ENCODE data around the gene TSPEAR. TPM values are rescaled to one million over a fixed set of nuclear protein-coding genes. Genes with fewer than 3 reads are reported as not detected.

The TSPEAR gene
- total RNA-seq, 4 donors from 2014 or later = not detected

DNA sequence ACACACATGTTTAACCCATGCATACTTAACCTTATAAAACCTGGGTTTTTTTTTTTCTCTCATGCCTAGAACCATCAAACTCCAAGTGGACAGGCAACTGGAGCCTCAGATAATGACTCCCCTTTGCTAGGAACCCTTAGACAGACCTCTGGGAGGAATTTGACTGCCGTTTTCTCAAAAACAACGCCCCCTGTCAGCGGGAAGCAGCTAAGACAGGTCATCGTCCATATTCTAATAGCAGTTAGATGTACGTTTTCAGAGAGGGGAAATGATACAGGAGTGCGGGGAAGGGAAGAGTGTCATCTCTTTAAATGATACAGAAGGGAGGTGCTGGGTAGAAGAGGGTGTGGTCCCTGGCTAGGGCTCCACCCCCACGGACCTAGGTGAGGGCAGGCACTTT is 221.4 kb downstream of the TSPEAR start:
- intact Hi-C loops (cut with DNase I; ENCODE audit: low total_unique reads) (no loop called here), in situ Hi-C loops (cut with MboI; ENCODE audit: low sequenced_read_pairs in 4 of 4) (no loop called here)
- no peak for DNase-seq
- ATAC-seq = no peak
- Histone ChIP-seq H3K4me1 (no peaks in the 10 kb centered on the region), H3K27me3 (peaks cover 0 to 13% (median 6%) of the 10 kb centered on the region in 3 donors), H3K9me3 (no peaks in the 10 kb centered on the region), H3K4me3 (no peak overlapping the region), H3K27ac (no peak overlapping the region), H3K36me3 (no peaks in the 10 kb centered on the region)
- no peak for TF ChIP-seq CTCF (IDR thresholded peaks at IDR 0.05 in 4 of 5, conservative IDR thresholded peaks at IDR 0.05 in 1 of 5)
- no peak for TF ChIP-seq POLR2A (IDR thresholded peaks at IDR 0.05)

DNA sequence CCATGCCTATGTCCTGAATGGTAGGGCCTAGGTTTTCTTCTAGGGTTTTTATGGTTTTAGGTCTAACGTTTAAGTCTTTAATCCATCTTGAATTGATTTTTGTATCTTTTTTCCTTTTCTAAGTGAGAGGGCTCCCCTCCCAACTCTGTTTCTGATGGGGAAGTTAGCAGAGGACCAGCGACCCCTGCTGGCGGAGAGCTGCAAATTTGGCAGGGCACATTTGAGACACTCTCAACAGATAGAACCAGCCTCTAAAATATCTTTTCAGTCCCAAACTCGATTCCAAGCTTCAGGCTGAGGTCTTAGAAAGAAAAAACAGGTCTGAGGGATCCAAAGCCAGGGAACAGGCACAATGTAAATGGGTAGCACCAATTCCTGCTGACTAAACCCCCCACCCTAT is 223.5 kb downstream of the TSPEAR start:
- Histone ChIP-seq H3K4me3 (no peak overlapping the region), H3K27ac (no peak overlapping the region), H3K4me1 (no peaks in the 10 kb centered on the region), H3K9me3 (no peaks in the 10 kb centered on the region), H3K27me3 (peaks cover 0 to 8% (median 5%) of the 10 kb centered on the region in 3 donors), H3K36me3 (no peaks in the 10 kb centered on the region)
- ATAC-seq (no peak), DNase-seq (no peak)
- intact Hi-C loops (cut with DNase I; ENCODE audit: low total_unique reads) = no loop called here
- in situ Hi-C loops (cut with MboI; ENCODE audit: low sequenced_read_pairs in 4 of 4) = no loop called here
- peak in 1 of 5 experiments; percentile 18 for TF ChIP-seq CTCF (IDR thresholded peaks at IDR 0.05 in 4 of 5, conservative IDR thresholded peaks at IDR 0.05 in 1 of 5)
- no peak for TF ChIP-seq POLR2A (IDR thresholded peaks at IDR 0.05)

- H3K4me1 ChIP-seq = no peaks in the 10 kb centered on the region
- in situ Hi-C loops (cut with MboI; ENCODE audit: low sequenced_read_pairs in 4 of 4) = no loop called here
- H3K36me3 ChIP-seq = no peaks in the 10 kb centered on the region
- no peak overlapping the region for H3K27ac ChIP-seq
- H3K4me3 ChIP-seq = no peak overlapping the region
- no peaks in the 10 kb centered on the region for H3K9me3 ChIP-seq
- intact Hi-C loops (cut with DNase I; ENCODE audit: low total_unique reads) = no loop called here
- H3K27me3 ChIP-seq = peaks cover 0 to 6% (median 5%) of the 10 kb centered on the region in 3 donors
- no peak for TF ChIP-seq POLR2A (IDR thresholded peaks at IDR 0.05)
- no peak for TF ChIP-seq CTCF (IDR thresholded peaks at IDR 0.05 in 4 of 5, conservative IDR thresholded peaks at IDR 0.05 in 1 of 5)
- no peak for ATAC-seq
- DNase-seq = no peak
Measured at GRCh38 chr21:44486302-44486701, 225.1 kb downstream of the TSPEAR start.

DNA sequence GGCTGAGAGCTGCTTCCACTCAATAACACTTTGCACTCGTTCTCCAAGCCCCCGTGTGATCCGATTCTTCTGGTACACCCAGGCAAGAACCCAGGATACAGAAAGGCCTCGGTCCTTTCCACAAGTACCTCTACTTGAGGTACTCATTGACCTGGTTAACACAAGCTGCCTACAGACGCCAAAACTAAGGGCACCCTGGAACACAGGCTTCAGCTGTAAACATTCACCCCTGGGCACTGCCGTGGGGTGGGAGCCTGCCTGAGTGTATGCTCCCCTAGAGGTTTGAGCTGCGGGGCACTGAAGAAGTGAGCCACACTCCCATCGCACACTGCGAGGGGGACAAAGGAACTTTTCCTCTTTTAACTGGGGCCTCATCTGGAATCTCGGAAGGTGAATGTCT is 225.6 kb downstream of the TSPEAR start:
- Histone ChIP-seq H3K4me1 (no peaks in the 10 kb centered on the region), H3K9me3 (no peaks in the 10 kb centered on the region), H3K27me3 (peaks cover 0 to 5% (median 5%) of the 10 kb centered on the region in 3 donors), H3K27ac (no peak overlapping the region), H3K36me3 (no peaks in the 10 kb centered on the region), H3K4me3 (peak overlapping the region in 1 of 4 donors; percentile 41)
- in situ Hi-C loops (cut with MboI; ENCODE audit: low sequenced_read_pairs in 4 of 4) (no loop called here), intact Hi-C loops (cut with DNase I; ENCODE audit: low total_unique reads) (no loop called here)
- TF ChIP-seq POLR2A (IDR thresholded peaks at IDR 0.05) (no peak), CTCF (IDR thresholded peaks at IDR 0.05 in 4 of 5, conservative IDR thresholded peaks at IDR 0.05 in 1 of 5) (no peak)
- DNase-seq (no peak), ATAC-seq (no peak)

DNA sequence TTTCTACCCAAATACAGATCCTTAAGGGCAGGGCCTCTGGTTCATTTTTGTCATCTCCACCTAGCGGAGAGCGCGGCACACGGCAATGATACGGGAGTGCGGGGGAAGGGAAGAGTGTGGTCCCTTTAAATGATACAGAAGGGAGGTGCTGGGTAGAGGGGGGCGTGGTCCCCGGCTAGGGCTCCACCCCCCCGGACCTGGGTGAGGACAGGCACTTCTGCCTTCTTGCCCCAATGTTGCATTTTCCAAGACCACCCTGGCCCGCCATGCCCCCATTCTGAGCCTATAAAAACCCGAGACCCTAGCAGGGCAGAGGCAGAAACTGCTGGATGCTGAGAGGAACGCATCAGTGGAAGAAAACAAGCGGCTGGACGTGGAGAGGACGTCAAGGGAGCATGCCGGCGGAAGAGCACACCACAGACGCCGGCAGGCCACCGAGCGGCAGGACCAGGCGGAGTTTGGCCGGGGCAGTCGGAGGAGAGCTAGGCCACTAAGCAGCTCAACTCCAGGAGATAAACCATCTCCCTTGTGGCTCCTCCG is 226.0 kb downstream of the TSPEAR start:
- H3K36me3 ChIP-seq = no peaks in the 10 kb centered on the region
- H3K27ac ChIP-seq = no peak overlapping the region
- intact Hi-C loops (cut with DNase I; ENCODE audit: low total_unique reads) = no loop called here
- TF ChIP-seq POLR2A (IDR thresholded peaks at IDR 0.05) (no peak), CTCF (IDR thresholded peaks at IDR 0.05 in 4 of 5, conservative IDR thresholded peaks at IDR 0.05 in 1 of 5) (no peak)
- DNase-seq (no peak), ATAC-seq (no peak)
- in situ Hi-C loops (cut with MboI; ENCODE audit: low sequenced_read_pairs in 4 of 4) = no loop called here
- H3K9me3 ChIP-seq = no peaks in the 10 kb centered on the region
- H3K4me1 ChIP-seq = no peaks in the 10 kb centered on the region
- H3K4me3 ChIP-seq = peak overlapping the region in 1 of 4 donors; percentile 41
- peaks cover 0 to 8% (median 5%) of the 10 kb centered on the region in 3 donors for H3K27me3 ChIP-seq

Measured in gastrocnemius medialis (tissue), 4 donors.